ENCODE results near the gene HNMT.

DNA sequence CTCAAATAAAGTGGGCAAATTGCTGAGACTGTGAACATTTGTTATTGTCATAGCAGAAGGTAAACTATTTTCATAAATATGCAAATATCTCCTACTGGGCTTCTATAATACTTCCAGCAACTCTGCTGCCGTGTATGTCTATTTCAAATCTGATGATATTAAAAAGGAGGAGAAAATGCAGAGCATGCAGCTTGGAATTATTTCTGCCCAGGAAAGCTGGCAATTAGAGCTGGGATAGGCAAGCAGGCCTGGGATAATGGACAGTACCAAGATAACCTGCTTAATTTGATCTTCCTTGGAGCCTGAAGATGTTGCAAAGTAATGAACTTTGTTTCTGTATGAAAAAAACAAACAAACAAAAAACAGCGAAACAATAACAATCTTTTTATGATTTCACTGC is 72.8 kb downstream of the HNMT start:
- TF ChIP-seq, protein P1, sequence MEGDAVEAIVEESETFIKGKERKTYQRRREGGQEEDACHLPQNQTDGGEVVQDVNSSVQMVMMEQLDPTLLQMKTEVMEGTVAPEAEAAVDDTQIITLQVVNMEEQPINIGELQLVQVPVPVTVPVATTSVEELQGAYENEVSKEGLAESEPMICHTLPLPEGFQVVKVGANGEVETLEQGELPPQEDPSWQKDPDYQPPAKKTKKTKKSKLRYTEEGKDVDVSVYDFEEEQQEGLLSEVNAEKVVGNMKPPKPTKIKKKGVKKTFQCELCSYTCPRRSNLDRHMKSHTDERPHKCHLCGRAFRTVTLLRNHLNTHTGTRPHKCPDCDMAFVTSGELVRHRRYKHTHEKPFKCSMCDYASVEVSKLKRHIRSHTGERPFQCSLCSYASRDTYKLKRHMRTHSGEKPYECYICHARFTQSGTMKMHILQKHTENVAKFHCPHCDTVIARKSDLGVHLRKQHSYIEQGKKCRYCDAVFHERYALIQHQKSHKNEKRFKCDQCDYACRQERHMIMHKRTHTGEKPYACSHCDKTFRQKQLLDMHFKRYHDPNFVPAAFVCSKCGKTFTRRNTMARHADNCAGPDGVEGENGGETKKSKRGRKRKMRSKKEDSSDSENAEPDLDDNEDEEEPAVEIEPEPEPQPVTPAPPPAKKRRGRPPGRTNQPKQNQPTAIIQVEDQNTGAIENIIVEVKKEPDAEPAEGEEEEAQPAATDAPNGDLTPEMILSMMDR (IDR thresholded peaks at IDR 0.05 in 4 of 5, conservative IDR thresholded peaks at IDR 0.05 in 1 of 5) = no peak
- no peak for TF ChIP-seq POLR2A (IDR thresholded peaks at IDR 0.05)

Data from gastrocnemius medialis (tissue), 4 donors.